GM12878 (cell line): Measurements from ENCODE around the gene ITGB2. TPM values are rescaled to one million over a fixed set of nuclear protein-coding genes. Genes with fewer than 3 reads are reported as not detected.

Experiments used
- ATAC-seq: fragments of 200-7000 bp; cut with Tn5 transposase; 3 replicates; pipeline ENCODE4 v1.9.1; 2020; ENCODE audit warnings: mild to moderate bottlenecking, moderate library complexity
- BruUV-seq: library from RNA; stranded (reverse); fragments of 400-500 nt; replicated peaks from 2 replicates; lab custom pipeline; 2021; lab: Mats Ljungman, UMichigan
- CTCF ChIA-PET: fragments of 300-600 bp; sonication (Branson Sonifier 250); formaldehyde crosslinking; extraction: SDS; loops from one replicate; lab custom pipeline; 2021; ENCODE audit warnings: inconsistent platforms; lab: Yijun Ruan, JAX
- POLR2A ChIA-PET: fragments of 350-600 bp; formaldehyde crosslinking; extraction: SDS; loops from one replicate; lab custom pipeline; 2021; ENCODE audit warnings: inconsistent platforms; lab: Charles Lee
- RAD21 ChIA-PET: fragments of 300-600 bp; sonication (Branson Sonifier 250); formaldehyde crosslinking; loops from one replicate; lab custom pipeline; 2023; ENCODE audit warnings: antibody characterized with exemption; ENCODE audit not compliant: unreplicated experiment; lab: Charles Lee
- SMC1A ChIA-PET: fragments of 300-600 bp; sonication (Branson Sonifier 250); formaldehyde crosslinking; loops from one replicate; lab custom pipeline; 2023; ENCODE audit not compliant: unreplicated experiment, uncharacterized antibody; lab: Charles Lee
- DNase-seq: peaks from one replicate; pipeline ENCODE4 v3.0.0-alpha.2; 2011; ENCODE audit warnings: low read depth, low spot score
- FAIRE-seq: peaks from 3 replicates; lab custom pipeline; 2011; peaks lifted over from hg19 to GRCh38; lab: Jason Lieb, UNC
- H2AFZ ChIP-seq: 2 replicates; pipeline ENCODE4 v1.6.0; 2011; ENCODE audit warnings: low read depth, low read length, control low read depth; ENCODE audit not compliant: control insufficient read depth
- H3K27ac ChIP-seq: 2 replicates; pipeline ENCODE4 v1.5.1; 2011; ENCODE audit warnings: control low read depth; ENCODE audit not compliant: control insufficient read depth, insufficient read depth
- H3K27me3 ChIP-seq, 2 experiments: replicated peaks in 1 of 2; 2 replicates each; pipeline versions ENCODE4 v1.6.0 to v1.6.1; 2011; ENCODE audit warnings: low read length in 1 of 2; ENCODE audit not compliant: control insufficient read depth in 2 of 2, insufficient read depth in 2 of 2
- H3K36me3 ChIP-seq, 2 experiments: 2 replicates each; pipeline ENCODE4 v1.5.1; 2011; ENCODE audit warnings: low read length in 1 of 2; ENCODE audit not compliant: control insufficient read depth in 2 of 2, insufficient read depth in 2 of 2
- H3K4me1 ChIP-seq: 2 replicates; pipeline ENCODE4 v1.6.1; 2011; ENCODE audit warnings: mild to moderate bottlenecking, low read length, moderate library complexity, mixed read lengths; ENCODE audit not compliant: control insufficient read depth, insufficient read depth
- H3K4me2 ChIP-seq: 2 replicates; pipeline ENCODE4 v1.6.0; 2011; ENCODE audit warnings: control low read depth; ENCODE audit not compliant: control insufficient read depth, insufficient read depth
- H3K4me3 ChIP-seq: fragments of 200-600 bp; sonication (generic); 2 replicates; pipeline ENCODE4 v1.5.1; 2016
- H3K79me2 ChIP-seq: 2 replicates; pipeline ENCODE4 v1.6.0; 2011; ENCODE audit warnings: low read length; ENCODE audit not compliant: control insufficient read depth, insufficient read depth
- H3K9ac ChIP-seq: 2 replicates; pipeline ENCODE4 v1.8.0; 2011; ENCODE audit warnings: low read length, control low read depth, mixed read lengths; ENCODE audit not compliant: control insufficient read depth, insufficient read depth
- H3K9me3 ChIP-seq: replicated peaks from 3 replicates; pipeline ENCODE4 v1.5.1; 2011; ENCODE audit warnings: mild to moderate bottlenecking, low read length; ENCODE audit not compliant: control insufficient read depth, insufficient read depth
- H4K20me1 ChIP-seq: 2 replicates; pipeline ENCODE4 v1.6.0; 2011; ENCODE audit not compliant: control insufficient read depth, insufficient read depth
- BCL3 ChIP-seq: IDR thresholded peaks from 2 replicates; pipeline ENCODE4 v1.6.1; 2011; ENCODE audit warnings: borderline replicate concordance, low read depth, mild to moderate bottlenecking, moderate library complexity, low read length; ENCODE audit not compliant: insufficient read depth, poor library complexity, severe bottlenecking
- MTA2 ChIP-seq: fragments of 450-650 bp; IDR thresholded peaks from 2 replicates; pipeline ENCODE4 v1.6.1; 2016; ENCODE audit warnings: low read depth, mild to moderate bottlenecking, moderate library complexity
- SIN3A ChIP-seq: IDR thresholded peaks from 2 replicates; pipeline ENCODE4 v1.6.1; 2012; ENCODE audit warnings: low read depth, low read length, improper control_type of control experiment
- SREBF2 ChIP-seq: IDR thresholded peaks from 2 replicates; pipeline ENCODE4 v1.6.1; 2012; ENCODE audit warnings: mild to moderate bottlenecking, low read length
- ZNF207 ChIP-seq: fragments of 450-650 bp; IDR thresholded peaks from 2 replicates; pipeline ENCODE4 v1.6.1; 2014; ENCODE audit warnings: antibody characterized with exemption, mild to moderate bottlenecking, borderline replicate concordance
- WGBS: methylation state at CpG from one replicate; pipeline ENCODE4 v1.1.6; 2016; ENCODE audit warnings: low lambda C conversion rate; ENCODE audit not compliant: insufficient replicate concordance, insufficient coverage; ENCODE audit errors: missing lambda C conversion rate; 5-methylcytosine and 5-hydroxymethylcytosine counted together
- in situ Hi-C: fragments of 300-500 bp; cut with MboI; formaldehyde crosslinking; loops from 9 replicates; pipeline ENCODE4 v1.14.3; 2018; ENCODE audit warnings: mixed read lengths
- intact Hi-C: fragments of 100-400 bp; cut with micrococcal nuclease; formaldehyde crosslinking; loops from one replicate; pipeline ENCODE4 v1.14.2; 2022; ENCODE audit not compliant: unreplicated experiment
- polyA plus RNA-seq, 11 experiments: library from polyadenylated mRNA; depleted of rRNA in 4 of 11; unstranded in 6 of 11; stranded (reverse) in 5 of 11; fragments of >200 nt; fragmentation: Nextera tagmentation in 4 of 11; fragmentation: Illumina TruSeq in 1 of 11; extraction: Ambion mirVana in 4 of 11; extraction: Trizol in 1 of 11; gene quantifications; 1 replicate in 1 of 11; 2 replicates in 10 of 11; pipeline versions ENCODE4 v1.2.1 to v1.2.3, GENCODE V29; 2011 to 2016; ENCODE audit warnings: inconsistent platforms in 2 of 11, missing spikeins in 2 of 11, low read depth in 1 of 11
- total RNA-seq, 4 experiments: library from RNA; depleted of rRNA in 3 of 4; stranded (reverse); fragments of >200 nt in 3 of 4; fragmentation: Illumina TruSeq in 1 of 4; extraction: Trizol in 1 of 4; gene quantifications; 2 replicates each; pipeline versions ENCODE4 v1.2.1 to v1.2.3, GENCODE V29; 2013 to 2021

Gene ITGB2
- total and polyA plus RNA-seq, 10 of the 15 experiments (the other 5 are each of a cell fraction or from before 2014, with no cell fraction given): 8.0 to 172 (median 58.9) TPM

GRCh38 chr21:44962403-44962966 lies 41.8 kb upstream of the ITGB2 start:
- no peak overlapping the region for H3K27ac ChIP-seq
- DNase-seq: no peak
- TF ChIP-seq SREBF2 (no peak), SIN3A (no peak), ZNF207 (no peak), BCL3 (no peak), MTA2 (no peak)
- POLR2A ChIA-PET: interaction anchor here (1.1 kb wide), 1 partner anchor 10 kb away, joined by 3 read pairs; no protein-coding TSS in a partner anchor
- WGBS: 97% methylated on average over 9 of the region's 9 CpGs
- H3K4me2 ChIP-seq: no peak overlapping the region
- ATAC-seq: no peak
- intact Hi-C loops (no loop called here), in situ Hi-C loops (no loop called here)
- H4K20me1 ChIP-seq: no peaks in the 10 kb centered on the region; the same call in 1 of the 2 replicates
- no peaks in the 10 kb centered on the region for H3K79me2 ChIP-seq
- peaks cover 6% of the 10 kb centered on the region for H3K4me1 ChIP-seq
- no peak overlapping the region for H3K9ac ChIP-seq
- RAD21 ChIA-PET: interaction anchor here (0.7 to 1.3 kb wide), 2 partner anchors 166 to 178 kb away, joined by 3 to 4 read pairs; no protein-coding TSS in a partner anchor
- no peak for FAIRE-seq
- H2AFZ ChIP-seq: no peak overlapping the region
- H3K36me3 ChIP-seq: peaks cover 15 to 29% of the 10 kb centered on the region in 2 experiments; a peak in 3 of 4 replicates
- no peaks in the 10 kb centered on the region for H3K27me3 ChIP-seq
- BruUV-seq: no TSS peak
- H3K9me3 ChIP-seq: no peaks in the 10 kb centered on the region; the same call in 2 of the 3 replicates
- SMC1A ChIA-PET: interaction anchor here (0.6 to 3.5 kb wide), 4 partner anchors 10 to 175 kb away, joined by 3 to 16 read pairs (median 7); no protein-coding TSS in a partner anchor
- no peak overlapping the region for H3K4me3 ChIP-seq
- CTCF ChIA-PET: interaction anchor here (1.3 to 3.4 kb wide), 4 partner anchors 13 to 175 kb away, joined by 3 to 37 read pairs (median 16); no protein-coding TSS in a partner anchor
